Astrocyte of the cerebellum (primary cell): ENCODE data around the gene TAS2R41.

ENCODE experiments used
- DNase-seq: peaks from one replicate; pipeline ENCODE4 v3.0.0-alpha.2; 2011; ENCODE audit warnings: low read depth
- H3K4me3 ChIP-seq: 2 replicates; pipeline ENCODE4 v1.5.1; 2011; ENCODE audit warnings: mild to moderate bottlenecking, low read depth, low read length, moderate library complexity
- CTCF ChIP-seq: IDR thresholded peaks from 2 replicates; pipeline ENCODE4 v1.5.1; 2012; ENCODE audit warnings: low read length, low read depth, moderate library complexity, mild to moderate bottlenecking; ENCODE audit errors: missing control alignments
- in situ Hi-C: cut with HindIII; loops from 2 replicates; pipeline ENCODE4 v1.10.0; 2017; ENCODE audit warnings: low sequenced_read_pairs

TAS2R41 gene

DNA sequence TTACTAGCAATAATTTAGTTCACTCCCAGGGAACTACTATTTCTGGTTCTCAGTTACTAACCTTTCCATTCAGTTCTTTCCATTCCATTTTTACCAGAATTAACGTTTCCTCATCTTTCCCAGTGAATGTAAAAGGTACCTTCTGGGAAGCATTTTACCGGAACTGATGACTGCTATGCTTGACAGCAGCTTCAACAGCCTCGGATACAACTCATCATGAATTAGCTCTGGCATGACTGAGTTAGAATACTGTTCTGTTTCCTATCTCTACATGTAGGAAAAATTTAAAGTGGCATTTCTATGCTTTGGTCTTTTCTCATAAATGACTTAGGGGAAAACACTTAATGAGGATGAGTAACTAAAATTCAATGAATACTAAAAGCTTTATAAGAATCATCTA lies 18.6 kb downstream of the TAS2R41 start:
- in situ Hi-C loops, result no loop called here
- TF ChIP-seq CTCF, result no peak
- no peak for DNase-seq
- no peak overlapping the region for H3K4me3 ChIP-seq

DNA sequence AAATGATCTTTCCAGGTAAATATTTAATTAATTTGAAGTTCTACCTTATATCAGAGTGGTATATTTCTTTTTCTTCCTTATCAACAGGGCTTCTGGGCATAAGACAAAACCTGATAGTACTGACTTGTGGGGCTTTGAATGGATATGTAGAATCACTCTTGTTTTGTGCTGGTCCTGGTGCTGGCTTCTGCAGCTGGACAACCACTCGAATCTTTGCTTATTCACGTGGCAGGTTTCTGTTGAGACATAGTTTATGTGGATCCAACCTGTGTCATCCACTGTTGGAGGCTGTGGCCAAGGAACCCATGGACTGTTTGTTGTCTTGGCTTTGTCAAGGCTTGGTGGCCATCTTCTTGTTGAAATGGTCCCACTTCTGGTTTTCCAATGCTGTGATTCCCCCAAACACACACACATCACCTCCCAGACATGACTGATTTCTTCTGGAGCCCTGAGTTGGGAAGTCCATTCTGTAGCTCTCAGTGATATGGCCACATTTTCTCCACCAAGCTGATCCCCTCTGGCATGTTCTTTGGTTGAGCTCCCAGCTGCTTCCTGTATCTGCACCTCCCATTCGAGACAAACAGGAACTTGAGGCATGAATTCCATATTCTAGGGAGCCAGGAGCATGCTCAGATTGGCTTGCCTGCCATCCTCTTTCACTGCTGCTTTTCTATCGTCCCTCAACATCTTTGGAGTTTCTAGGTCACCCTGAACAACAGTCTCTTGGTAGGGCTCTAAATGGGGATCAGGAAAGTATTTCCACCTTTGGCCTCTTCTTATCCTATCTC lies 19.5 kb downstream of the TAS2R41 start:
- no peak overlapping the region for H3K4me3 ChIP-seq
- no peak for DNase-seq
- in situ Hi-C loops, result no loop called here
- no peak for TF ChIP-seq CTCF

- no peak for DNase-seq
- H3K4me3 ChIP-seq, result no peak overlapping the region
- TF ChIP-seq CTCF, result no peak
- in situ Hi-C loops, result no loop called here
These were observed 21.6 kb downstream of the TAS2R41 start for GRCh38 chr7:143499246-143499645.

DNA sequence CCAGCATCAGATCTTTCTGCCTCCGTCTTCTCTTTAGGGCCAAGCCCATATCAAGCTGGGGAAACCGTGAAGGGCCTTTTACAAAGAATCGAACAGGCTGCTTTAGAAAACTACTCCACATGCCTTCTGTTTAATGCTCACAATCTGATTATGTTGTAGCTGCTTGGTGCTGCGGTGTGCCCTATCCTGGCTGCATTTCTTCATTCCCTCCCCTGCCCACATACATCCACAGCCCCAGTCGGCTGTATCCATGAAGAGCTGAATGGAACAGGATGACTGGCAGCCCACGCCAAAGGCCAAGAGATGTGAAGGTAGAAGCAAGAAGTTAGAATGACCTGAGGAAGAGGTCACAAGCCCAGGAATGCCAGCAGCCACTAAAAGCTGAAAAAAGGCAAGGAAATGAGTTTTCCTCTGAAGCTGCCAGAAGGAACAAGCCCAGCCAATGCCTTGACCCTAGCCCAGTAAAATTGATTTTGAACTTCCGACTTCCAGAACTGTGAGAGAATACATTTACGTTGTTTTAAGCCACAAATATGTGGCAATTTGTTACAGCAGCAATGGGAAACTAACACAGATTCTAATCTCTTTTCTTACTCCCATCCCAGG lies 22.2 kb downstream of the TAS2R41 start:
- no peak for TF ChIP-seq CTCF
- in situ Hi-C loops, result no loop called here
- DNase-seq, result no peak

DNA sequence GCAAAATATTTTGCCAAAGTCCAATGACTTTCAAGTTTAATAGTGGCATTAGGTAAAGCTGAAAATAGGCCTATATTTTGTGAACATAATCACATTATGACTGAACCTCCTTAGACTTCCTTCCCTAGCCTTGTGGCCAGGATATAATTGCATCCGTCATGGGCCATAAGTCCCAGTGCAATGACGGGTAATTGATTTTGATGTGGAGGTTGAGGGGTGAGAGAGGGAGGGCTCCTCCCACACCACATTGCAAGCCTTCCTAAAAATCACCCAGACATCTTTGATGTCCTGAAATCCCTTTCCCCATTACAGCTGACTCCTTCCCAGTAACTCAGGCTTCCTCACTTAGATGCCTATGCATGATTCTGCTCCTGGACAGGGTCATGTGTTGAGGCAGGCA lies 25.6 kb downstream of the TAS2R41 start:
- H3K4me3 ChIP-seq, result no peak overlapping the region
- in situ Hi-C loops, result no loop called here
- no peak for DNase-seq
- TF ChIP-seq CTCF, result no peak

More for the DNA sequence above, 22.2 kb downstream of the TAS2R41 start:
- no peak overlapping the region for H3K4me3 ChIP-seq

- TF ChIP-seq CTCF, result no peak
- no peak for DNase-seq
- in situ Hi-C loops, result no loop called here
- H3K4me3 ChIP-seq, result no peak overlapping the region
These were observed 26.7 kb downstream of the TAS2R41 start for GRCh38 chr7:143504215-143504936.
